NB4 (cell line): ENCODE measurements around the gene OPCML.

Source experiments
- DNase-seq: peaks from one replicate; pipeline ENCODE4 v3.0.0; 2010; ENCODE audit warnings: low read depth
- H3K4me3 ChIP-seq: one replicate; pipeline ENCODE4 v1.5.1; 2011; ENCODE audit warnings: mild to moderate bottlenecking, low read depth, low read length, moderate library complexity
- CTCF ChIP-seq: IDR thresholded peaks from one replicate; pipeline ENCODE4 v1.5.1; 2012; ENCODE audit warnings: low read depth, low read length
- MAX ChIP-seq: IDR thresholded peaks from 2 replicates; pipeline ENCODE4 v1.6.1; 2011; ENCODE audit warnings: low read depth, low read length
- MYC ChIP-seq: IDR thresholded peaks from 2 replicates; pipeline ENCODE4 v1.6.1; 2011; ENCODE audit warnings: low read depth, low read length
- POLR2A ChIP-seq: IDR thresholded peaks from 2 replicates; pipeline ENCODE4 v1.6.1; 2011; ENCODE audit warnings: mild to moderate bottlenecking; ENCODE audit not compliant: insufficient read length; ENCODE audit errors: extremely low read depth

Gene OPCML

GRCh38 chr11:132942611-132943356, 589.5 kb downstream of the OPCML start:
- TF ChIP-seq POLR2A (no peak), MAX (no peak), CTCF (no peak)
- H3K4me3 ChIP-seq = no peak overlapping the region
- no peak for DNase-seq

GRCh38 chr11:132941761-132942160, 590.5 kb downstream of the OPCML start:
- TF ChIP-seq MAX (no peak), POLR2A (no peak)
- H3K4me3 ChIP-seq = no peak overlapping the region
- no peak for DNase-seq

- no peak overlapping the region for H3K4me3 ChIP-seq
- TF ChIP-seq POLR2A (no peak), CTCF (peak; percentile 94)
- peak; percentile 34 for DNase-seq
Measured at GRCh38 chr11:132941024-132941646, 591.2 kb downstream of the OPCML start.

- H3K4me3 ChIP-seq = no peak overlapping the region
- no peak for DNase-seq
- no peak for TF ChIP-seq CTCF
Measured at GRCh38 chr11:132937016-132937415, 595.3 kb downstream of the OPCML start.

- TF ChIP-seq POLR2A (no peak), CTCF (no peak)
- no peak for DNase-seq
- H3K4me3 ChIP-seq = no peak overlapping the region
Measured at GRCh38 chr11:132935383-132935782, 596.9 kb downstream of the OPCML start.

GRCh38 chr11:132933703-132934102, 598.6 kb downstream of the OPCML start:
- no peak for DNase-seq
- H3K4me3 ChIP-seq = no peak overlapping the region
- TF ChIP-seq CTCF (no peak), MAX (no peak), MYC (no peak), POLR2A (no peak)
